ENCODE data around the gene CNTNAP2. TPM values are rescaled to one million over a fixed set of nuclear protein-coding genes. Genes with fewer than 3 reads are reported as not detected.

Gene CNTNAP2
- total and polyA plus RNA-seq, 4 donors, result 0.14 to 2.3 (median 1.1) TPM

DNA sequence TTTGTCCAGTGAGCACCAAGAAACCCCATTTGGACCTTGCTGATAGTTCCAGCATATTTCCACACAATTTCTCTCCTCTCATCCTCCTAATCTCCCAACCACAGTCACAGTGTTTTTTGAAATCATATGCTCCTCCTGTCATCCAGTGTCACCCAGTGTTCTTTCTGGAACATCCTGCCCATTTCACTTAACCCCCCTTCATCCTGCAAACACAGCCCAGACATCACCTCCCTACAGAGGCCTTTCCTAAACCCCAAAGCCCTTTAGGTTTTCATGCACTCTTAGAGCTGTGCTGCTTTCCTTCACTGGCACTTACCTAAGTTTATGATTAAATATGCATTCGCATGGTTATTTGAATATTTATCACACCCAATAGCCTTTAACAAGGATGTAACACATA is 1316.0 kb downstream of the CNTNAP2 start:
- DNase-seq (ENCODE audit: low spot score), result no peak
- H3K9me3 ChIP-seq (ENCODE audit: control insufficient read depth in 4 of 4, low read length in 3 of 4), result no peaks in the 10 kb centered on the region
- 70% methylated on average over 1 of the region's 1 CpG for WGBS
- H3K27me3 ChIP-seq (ENCODE audit: control insufficient read depth in 4 of 4, insufficient read depth in 4 of 4, low read length in 3 of 4), result no peaks in the 10 kb centered on the region
- H3K36me3 ChIP-seq (ENCODE audit: control insufficient read depth in 4 of 4, insufficient read depth in 3 of 4, low read depth in 1 of 4, low read length in 3 of 4), result no peaks in the 10 kb centered on the region
- no peak for TF ChIP-seq GABPA (IDR thresholded peaks at IDR 0.05 in 1 of 2, conservative IDR thresholded peaks at IDR 0.05 in 1 of 2)
- H3K27ac ChIP-seq (ENCODE audit: low read depth in 1 of 2, low read length in 2 of 2), result no peak overlapping the region
- no peak overlapping the region for H3K9ac ChIP-seq (ENCODE audit: low read depth in 1 of 2, low read length in 2 of 2)
- no peaks in the 10 kb centered on the region for H3K4me1 ChIP-seq (ENCODE audit: control insufficient read depth in 4 of 4, insufficient read depth in 4 of 4, low read length in 3 of 4)
- H3K4me3 ChIP-seq (ENCODE audit: low read depth in 1 of 3, low read length in 3 of 3), result no peak overlapping the region

DNA sequence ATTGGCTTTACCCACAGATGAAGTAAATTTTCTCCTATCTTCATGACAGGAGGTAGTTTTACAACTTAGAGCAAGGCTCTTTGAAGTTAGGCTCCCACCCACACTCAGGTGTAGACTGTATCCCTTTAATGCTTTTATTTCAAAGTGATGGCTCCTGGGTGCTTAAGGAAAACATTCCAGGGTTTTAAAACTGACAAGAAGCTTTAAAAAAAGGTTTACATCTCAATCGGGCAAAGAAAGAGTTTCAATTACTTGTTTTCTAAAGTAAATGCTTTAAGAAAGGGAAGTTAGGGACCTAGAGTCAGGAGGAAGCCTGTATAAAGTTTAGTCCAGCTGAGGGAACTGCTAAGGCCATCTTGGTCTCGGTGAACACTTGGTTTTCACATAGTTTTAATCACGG is 1320.1 kb downstream of the CNTNAP2 start:
- H3K9ac ChIP-seq (ENCODE audit: low read depth in 1 of 2, low read length in 2 of 2), result no peak overlapping the region
- H3K27me3 ChIP-seq (ENCODE audit: control insufficient read depth in 4 of 4, insufficient read depth in 4 of 4, low read length in 3 of 4), result no peaks in the 10 kb centered on the region
- no peak for TF ChIP-seq TAF1 (conservative IDR thresholded peaks at IDR 0.05)
- TF ChIP-seq, protein P1, sequence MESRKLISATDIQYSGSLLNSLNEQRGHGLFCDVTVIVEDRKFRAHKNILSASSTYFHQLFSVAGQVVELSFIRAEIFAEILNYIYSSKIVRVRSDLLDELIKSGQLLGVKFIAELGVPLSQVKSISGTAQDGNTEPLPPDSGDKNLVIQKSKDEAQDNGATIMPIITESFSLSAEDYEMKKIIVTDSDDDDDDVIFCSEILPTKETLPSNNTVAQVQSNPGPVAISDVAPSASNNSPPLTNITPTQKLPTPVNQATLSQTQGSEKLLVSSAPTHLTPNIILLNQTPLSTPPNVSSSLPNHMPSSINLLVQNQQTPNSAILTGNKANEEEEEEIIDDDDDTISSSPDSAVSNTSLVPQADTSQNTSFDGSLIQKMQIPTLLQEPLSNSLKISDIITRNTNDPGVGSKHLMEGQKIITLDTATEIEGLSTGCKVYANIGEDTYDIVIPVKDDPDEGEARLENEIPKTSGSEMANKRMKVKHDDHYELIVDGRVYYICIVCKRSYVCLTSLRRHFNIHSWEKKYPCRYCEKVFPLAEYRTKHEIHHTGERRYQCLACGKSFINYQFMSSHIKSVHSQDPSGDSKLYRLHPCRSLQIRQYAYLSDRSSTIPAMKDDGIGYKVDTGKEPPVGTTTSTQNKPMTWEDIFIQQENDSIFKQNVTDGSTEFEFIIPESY (IDR thresholded peaks at IDR 0.05), result no peak
- no peak for TF ChIP-seq JUND (IDR thresholded peaks at IDR 0.05)
- TF ChIP-seq HNF4A (conservative IDR thresholded peaks at IDR 0.05), result no peak
- no peak for TF ChIP-seq HNF4G (IDR thresholded peaks at IDR 0.05)
- no peak for TF ChIP-seq GABPA (IDR thresholded peaks at IDR 0.05 in 1 of 2, conservative IDR thresholded peaks at IDR 0.05 in 1 of 2)
- TF ChIP-seq SP1 (IDR thresholded peaks at IDR 0.05), result no peak
- TF ChIP-seq, protein P2, sequence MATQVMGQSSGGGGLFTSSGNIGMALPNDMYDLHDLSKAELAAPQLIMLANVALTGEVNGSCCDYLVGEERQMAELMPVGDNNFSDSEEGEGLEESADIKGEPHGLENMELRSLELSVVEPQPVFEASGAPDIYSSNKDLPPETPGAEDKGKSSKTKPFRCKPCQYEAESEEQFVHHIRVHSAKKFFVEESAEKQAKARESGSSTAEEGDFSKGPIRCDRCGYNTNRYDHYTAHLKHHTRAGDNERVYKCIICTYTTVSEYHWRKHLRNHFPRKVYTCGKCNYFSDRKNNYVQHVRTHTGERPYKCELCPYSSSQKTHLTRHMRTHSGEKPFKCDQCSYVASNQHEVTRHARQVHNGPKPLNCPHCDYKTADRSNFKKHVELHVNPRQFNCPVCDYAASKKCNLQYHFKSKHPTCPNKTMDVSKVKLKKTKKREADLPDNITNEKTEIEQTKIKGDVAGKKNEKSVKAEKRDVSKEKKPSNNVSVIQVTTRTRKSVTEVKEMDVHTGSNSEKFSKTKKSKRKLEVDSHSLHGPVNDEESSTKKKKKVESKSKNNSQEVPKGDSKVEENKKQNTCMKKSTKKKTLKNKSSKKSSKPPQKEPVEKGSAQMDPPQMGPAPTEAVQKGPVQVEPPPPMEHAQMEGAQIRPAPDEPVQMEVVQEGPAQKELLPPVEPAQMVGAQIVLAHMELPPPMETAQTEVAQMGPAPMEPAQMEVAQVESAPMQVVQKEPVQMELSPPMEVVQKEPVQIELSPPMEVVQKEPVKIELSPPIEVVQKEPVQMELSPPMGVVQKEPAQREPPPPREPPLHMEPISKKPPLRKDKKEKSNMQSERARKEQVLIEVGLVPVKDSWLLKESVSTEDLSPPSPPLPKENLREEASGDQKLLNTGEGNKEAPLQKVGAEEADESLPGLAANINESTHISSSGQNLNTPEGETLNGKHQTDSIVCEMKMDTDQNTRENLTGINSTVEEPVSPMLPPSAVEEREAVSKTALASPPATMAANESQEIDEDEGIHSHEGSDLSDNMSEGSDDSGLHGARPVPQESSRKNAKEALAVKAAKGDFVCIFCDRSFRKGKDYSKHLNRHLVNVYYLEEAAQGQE (IDR thresholded peaks at IDR 0.05), result no peak
- TF ChIP-seq, protein P3, sequence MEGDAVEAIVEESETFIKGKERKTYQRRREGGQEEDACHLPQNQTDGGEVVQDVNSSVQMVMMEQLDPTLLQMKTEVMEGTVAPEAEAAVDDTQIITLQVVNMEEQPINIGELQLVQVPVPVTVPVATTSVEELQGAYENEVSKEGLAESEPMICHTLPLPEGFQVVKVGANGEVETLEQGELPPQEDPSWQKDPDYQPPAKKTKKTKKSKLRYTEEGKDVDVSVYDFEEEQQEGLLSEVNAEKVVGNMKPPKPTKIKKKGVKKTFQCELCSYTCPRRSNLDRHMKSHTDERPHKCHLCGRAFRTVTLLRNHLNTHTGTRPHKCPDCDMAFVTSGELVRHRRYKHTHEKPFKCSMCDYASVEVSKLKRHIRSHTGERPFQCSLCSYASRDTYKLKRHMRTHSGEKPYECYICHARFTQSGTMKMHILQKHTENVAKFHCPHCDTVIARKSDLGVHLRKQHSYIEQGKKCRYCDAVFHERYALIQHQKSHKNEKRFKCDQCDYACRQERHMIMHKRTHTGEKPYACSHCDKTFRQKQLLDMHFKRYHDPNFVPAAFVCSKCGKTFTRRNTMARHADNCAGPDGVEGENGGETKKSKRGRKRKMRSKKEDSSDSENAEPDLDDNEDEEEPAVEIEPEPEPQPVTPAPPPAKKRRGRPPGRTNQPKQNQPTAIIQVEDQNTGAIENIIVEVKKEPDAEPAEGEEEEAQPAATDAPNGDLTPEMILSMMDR (IDR thresholded peaks at IDR 0.05; ENCODE audit: low read depth, low read length, missing input control), result no peak
- no peak for TF ChIP-seq RAD21 (IDR thresholded peaks at IDR 0.05)
- no peak for TF ChIP-seq EGR1 (IDR thresholded peaks at IDR 0.05; ENCODE audit: low read depth in 2 of 2)
- no peak for TF ChIP-seq FOXA2 (IDR thresholded peaks at IDR 0.05)
- TF ChIP-seq, protein P4, sequence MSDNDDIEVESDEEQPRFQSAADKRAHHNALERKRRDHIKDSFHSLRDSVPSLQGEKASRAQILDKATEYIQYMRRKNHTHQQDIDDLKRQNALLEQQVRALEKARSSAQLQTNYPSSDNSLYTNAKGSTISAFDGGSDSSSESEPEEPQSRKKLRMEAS (IDR thresholded peaks at IDR 0.05), result no peak
- no peak for TF ChIP-seq FOXA1 (IDR thresholded peaks at IDR 0.05)
- TF ChIP-seq, protein P5, sequence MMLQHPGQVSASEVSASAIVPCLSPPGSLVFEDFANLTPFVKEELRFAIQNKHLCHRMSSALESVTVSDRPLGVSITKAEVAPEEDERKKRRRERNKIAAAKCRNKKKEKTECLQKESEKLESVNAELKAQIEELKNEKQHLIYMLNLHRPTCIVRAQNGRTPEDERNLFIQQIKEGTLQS (IDR thresholded peaks at IDR 0.05), result no peak
- no peak for TF ChIP-seq RXRA (IDR thresholded peaks at IDR 0.05)
- TF ChIP-seq YY1 (IDR thresholded peaks at IDR 0.05), result no peak
- TF ChIP-seq NR2F2 (IDR thresholded peaks at IDR 0.05), result no peak
- 40% methylated on average over 3 of the region's 3 CpGs for WGBS
- no peak overlapping the region for H3K4me3 ChIP-seq (ENCODE audit: low read depth in 1 of 3, low read length in 3 of 3)
- no peak for DNase-seq (ENCODE audit: low spot score)
- H3K36me3 ChIP-seq (ENCODE audit: control insufficient read depth in 4 of 4, insufficient read depth in 3 of 4, low read depth in 1 of 4, low read length in 3 of 4), result no peaks in the 10 kb centered on the region
- H3K27ac ChIP-seq (ENCODE audit: low read depth in 1 of 2, low read length in 2 of 2), result no peak overlapping the region
- no peaks in the 10 kb centered on the region for H3K9me3 ChIP-seq (ENCODE audit: control insufficient read depth in 4 of 4, low read length in 3 of 4)
- no peaks in the 10 kb centered on the region for H3K4me1 ChIP-seq (ENCODE audit: control insufficient read depth in 4 of 4, insufficient read depth in 4 of 4, low read length in 3 of 4)
